SK-N-DZ (cell line): ENCODE results near the gene SEPTIN10.
"Not testable (repeated sequence)": the region's sequence is repeated elsewhere in the genome, so short reads cannot be mapped to it uniquely, and the experiment has no call there.

Experiments
- DNase-seq: peaks from one replicate; pipeline ENCODE4 v3.0.0-alpha.2; 2015; ENCODE audit warnings: low spot score

The SEPTIN10 gene

GRCh38 chr2:109604597-109604996 lies 9.2 kb downstream of the SEPTIN10 start:
- no peak for DNase-seq

GRCh38 chr2:109602617-109603188 lies 11.1 kb downstream of the SEPTIN10 start:
- no peak for DNase-seq

GRCh38 chr2:109601783-109602182 lies 12.0 kb downstream of the SEPTIN10 start:
- no peak for DNase-seq

GRCh38 chr2:109597283-109597682 lies 16.5 kb downstream of the SEPTIN10 start:
- no peak for DNase-seq

- no peak for DNase-seq
Measured at GRCh38 chr2:109595644-109596043, 18.1 kb downstream of the SEPTIN10 start.

- no peak for DNase-seq
Measured at GRCh38 chr2:109594246-109594885, 19.4 kb downstream of the SEPTIN10 start.

GRCh38 chr2:109592905-109593304 lies 20.9 kb downstream of the SEPTIN10 start:
- DNase-seq = no peak

GRCh38 chr2:109591206-109591605 lies 22.6 kb downstream of the SEPTIN10 start:
- no peak for DNase-seq

GRCh38 chr2:109586687-109587086 lies 27.1 kb downstream of the SEPTIN10 start:
- no peak for DNase-seq

- DNase-seq = no peak
Measured at GRCh38 chr2:109582928-109583895, 30.6 kb downstream of the SEPTIN10 start.

- not testable (repeated sequence) for DNase-seq
Measured at GRCh38 chr2:109577630-109578029, 36.1 kb downstream of the SEPTIN10 start.

- no peak for DNase-seq
Measured at GRCh38 chr2:109575373-109575772, 38.4 kb downstream of the SEPTIN10 start.

GRCh38 chr2:109563980-109564550 lies 49.7 kb downstream of the SEPTIN10 start:
- DNase-seq = no peak

- DNase-seq = no peak
Measured at GRCh38 chr2:109563288-109563687, 50.5 kb downstream of the SEPTIN10 start.

GRCh38 chr2:109562421-109562820 lies 51.3 kb downstream of the SEPTIN10 start:
- no peak for DNase-seq

- no peak for DNase-seq
Measured at GRCh38 chr2:109560265-109560664, 53.5 kb downstream of the SEPTIN10 start.

- DNase-seq = no peak
Measured at GRCh38 chr2:109558076-109558882, 55.5 kb downstream of the SEPTIN10 start.

GRCh38 chr2:109557309-109557708 lies 56.5 kb downstream of the SEPTIN10 start:
- no peak for DNase-seq

- no peak for DNase-seq
Measured at GRCh38 chr2:109555346-109555900, 58.3 kb downstream of the SEPTIN10 start.

- DNase-seq = no peak
Measured at GRCh38 chr2:109554758-109555157, 59.0 kb downstream of the SEPTIN10 start.
